Central memory CD8-positive, alpha-beta T cell (primary cell): ENCODE measurements around the gene LIPM.

Experiments used
- ATAC-seq: fragments of 150-1000 bp; cut with Tn5 transposase; replicated peaks from 2 replicates; pipeline ENCODE4 v1.10.0; 2022; ENCODE audit warnings: mild to moderate bottlenecking, moderate FRiP score, moderate number of reproducible peaks; ENCODE audit not compliant: poor library complexity, severe bottlenecking; ENCODE audit errors: extremely low read depth
- DNase-seq, 2 donors: peaks; one replicate each; pipeline ENCODE4 v3.0.0; 2021; ENCODE audit warnings: low spot score in 2 of 2
- H3K27ac Mint-ChIP-seq: one replicate; pipeline ENCODE4 v1.8.0; 2022; ENCODE audit warnings: low read depth, mild to moderate bottlenecking, moderate library complexity, mixed read lengths
- H3K27me3 Mint-ChIP-seq: one replicate; pipeline ENCODE4 v1.8.0; 2022; ENCODE audit warnings: mixed read lengths
- H3K36me3 Mint-ChIP-seq: one replicate; pipeline ENCODE4 v1.8.0; 2022; ENCODE audit warnings: mild to moderate bottlenecking, moderate library complexity, mixed read lengths; ENCODE audit not compliant: insufficient read depth
- H3K4me1 Mint-ChIP-seq: one replicate; pipeline ENCODE4 v1.8.0; 2022; ENCODE audit warnings: mixed read lengths
- H3K4me3 Mint-ChIP-seq: one replicate; pipeline ENCODE4 v1.8.0; 2022; ENCODE audit warnings: mild to moderate bottlenecking, moderate library complexity, mixed read lengths
- H3K9me3 Mint-ChIP-seq: one replicate; pipeline ENCODE4 v1.8.0; 2022; ENCODE audit warnings: mixed read lengths

LIPM gene

GRCh38 chr10:88783724-88784123, 18.8 kb upstream of the LIPM start:
- Mint-ChIP-seq H3K4me1 (peaks cover 10% of the 10 kb centered on the region), H3K4me3 (no peak overlapping the region), H3K36me3 (no peaks in the 10 kb centered on the region), H3K27ac (no peak overlapping the region), H3K27me3 (no peaks in the 10 kb centered on the region), H3K9me3 (no peaks in the 10 kb centered on the region)
- DNase-seq (no peak), ATAC-seq (no peak)

GRCh38 chr10:88786032-88786770, 16.3 kb upstream of the LIPM start:
- ATAC-seq (no peak), DNase-seq (no peak)
- Mint-ChIP-seq H3K4me3 (no peak overlapping the region), H3K9me3 (no peaks in the 10 kb centered on the region), H3K36me3 (no peaks in the 10 kb centered on the region), H3K27me3 (no peaks in the 10 kb centered on the region), H3K27ac (no peak overlapping the region), H3K4me1 (peaks cover 10% of the 10 kb centered on the region)

- Mint-ChIP-seq H3K9me3 (no peaks in the 10 kb centered on the region), H3K27ac (no peak overlapping the region), H3K4me3 (no peak overlapping the region), H3K36me3 (no peaks in the 10 kb centered on the region), H3K4me1 (peaks cover 10% of the 10 kb centered on the region), H3K27me3 (no peaks in the 10 kb centered on the region)
- DNase-seq (no peak), ATAC-seq (no peak)
These were observed 15.1 kb upstream of the LIPM start for GRCh38 chr10:88787463-88787862.

- peaks cover 4% of the 10 kb centered on the region for H3K4me1 Mint-ChIP-seq
- no peak for DNase-seq
- no peak overlapping the region for H3K27ac Mint-ChIP-seq
- no peaks in the 10 kb centered on the region for H3K9me3 Mint-ChIP-seq
- H3K4me3 Mint-ChIP-seq = no peak overlapping the region
- H3K36me3 Mint-ChIP-seq = no peaks in the 10 kb centered on the region
- H3K27me3 Mint-ChIP-seq = no peaks in the 10 kb centered on the region
- no peak for ATAC-seq
These were observed 13.6 kb upstream of the LIPM start for GRCh38 chr10:88788924-88789323.

GRCh38 chr10:88791924-88792323, 10.6 kb upstream of the LIPM start:
- ATAC-seq = no peak
- no peak for DNase-seq

GRCh38 chr10:88792661-88793060, 9.9 kb upstream of the LIPM start:
- Mint-ChIP-seq H3K27ac (no peak overlapping the region), H3K27me3 (no peaks in the 10 kb centered on the region), H3K4me3 (no peak overlapping the region), H3K9me3 (no peaks in the 10 kb centered on the region), H3K4me1 (peaks cover 6% of the 10 kb centered on the region), H3K36me3 (no peaks in the 10 kb centered on the region)
- DNase-seq (no peak), ATAC-seq (peak; percentile 24)

More at GRCh38 chr10:88791924-88792323, 10.6 kb upstream of the LIPM start:
- Mint-ChIP-seq H3K27me3 (no peaks in the 10 kb centered on the region), H3K9me3 (no peaks in the 10 kb centered on the region), H3K27ac (no peak overlapping the region), H3K36me3 (no peaks in the 10 kb centered on the region), H3K4me1 (peaks cover 6% of the 10 kb centered on the region), H3K4me3 (no peak overlapping the region)

GRCh38 chr10:88793712-88794299, 8.7 kb upstream of the LIPM start:
- Mint-ChIP-seq H3K36me3 (no peaks in the 10 kb centered on the region), H3K27ac (no peak overlapping the region), H3K4me1 (peaks cover 6% of the 10 kb centered on the region), H3K9me3 (no peaks in the 10 kb centered on the region), H3K4me3 (no peak overlapping the region), H3K27me3 (no peaks in the 10 kb centered on the region)
- DNase-seq (no peak), ATAC-seq (no peak)

- Mint-ChIP-seq H3K27ac (no peak overlapping the region), H3K4me1 (peaks cover 6% of the 10 kb centered on the region), H3K27me3 (no peaks in the 10 kb centered on the region), H3K4me3 (no peak overlapping the region), H3K9me3 (no peaks in the 10 kb centered on the region), H3K36me3 (no peaks in the 10 kb centered on the region)
- ATAC-seq = no peak
- no peak for DNase-seq
These were observed 7.8 kb upstream of the LIPM start for GRCh38 chr10:88794731-88795130.

GRCh38 chr10:88800152-88801125, 2.1 kb upstream of the LIPM start:
- Mint-ChIP-seq H3K4me3 (no peak overlapping the region), H3K27ac (no peak overlapping the region), H3K9me3 (no peaks in the 10 kb centered on the region), H3K27me3 (no peaks in the 10 kb centered on the region), H3K36me3 (no peaks in the 10 kb centered on the region), H3K4me1 (no peaks in the 10 kb centered on the region)
- no peak for DNase-seq
- ATAC-seq = peak; percentile 24

- no peak overlapping the region for H3K4me3 Mint-ChIP-seq
- DNase-seq (no peak), ATAC-seq (no peak)
- no peaks in the 10 kb centered on the region for H3K27me3 Mint-ChIP-seq
- H3K36me3 Mint-ChIP-seq = no peaks in the 10 kb centered on the region
- H3K4me1 Mint-ChIP-seq = no peaks in the 10 kb centered on the region
- H3K27ac Mint-ChIP-seq = no peak overlapping the region
- no peaks in the 10 kb centered on the region for H3K9me3 Mint-ChIP-seq
These were observed 1.1 kb downstream of the LIPM start for GRCh38 chr10:88803641-88804040.

- no peaks in the 10 kb centered on the region for H3K27me3 Mint-ChIP-seq
- no peak overlapping the region for H3K4me3 Mint-ChIP-seq
- DNase-seq (no peak), ATAC-seq (no peak)
- H3K4me1 Mint-ChIP-seq = no peaks in the 10 kb centered on the region
- no peaks in the 10 kb centered on the region for H3K36me3 Mint-ChIP-seq
- H3K27ac Mint-ChIP-seq = no peak overlapping the region
- no peaks in the 10 kb centered on the region for H3K9me3 Mint-ChIP-seq
These were observed 1.7 kb downstream of the LIPM start for GRCh38 chr10:88804083-88804812.

- Mint-ChIP-seq H3K9me3 (no peaks in the 10 kb centered on the region), H3K4me1 (peaks cover 8% of the 10 kb centered on the region), H3K27me3 (no peaks in the 10 kb centered on the region), H3K36me3 (no peaks in the 10 kb centered on the region), H3K4me3 (no peak overlapping the region), H3K27ac (no peak overlapping the region)
- ATAC-seq = no peak
- DNase-seq = no peak
These were observed 2.8 kb downstream of the LIPM start for GRCh38 chr10:88805361-88805760.
